Brain pericyte (primary cell): ENCODE results near the gene CERS6.
"Not testable (repeated sequence)": the region's sequence is repeated elsewhere in the genome, so short reads cannot be mapped to it uniquely, and the experiment has no call there.

Experiments used
- DNase-seq: peaks from one replicate; pipeline ENCODE4 v3.0.0-alpha.2; 2012; ENCODE audit warnings: low read depth, low spot score

CERS6 gene

GRCh38 chr2:168455645-168456520 is at the start of gene CERS6:
Gene CERS6 (plus strand): TSS chr2:168456272. CDS start chr2:168456449, 177 bp downstream.
- peak; percentile 79 for DNase-seq

GRCh38 chr2:168412301-168412700 is 43.8 kb upstream of the CERS6 start:
- not testable (repeated sequence) for DNase-seq

- not testable (repeated sequence) for DNase-seq
Measured at GRCh38 chr2:168413101-168413500, 43.0 kb upstream of the CERS6 start.

GRCh38 chr2:168416555-168416954 is 39.5 kb upstream of the CERS6 start:
- no peak for DNase-seq

GRCh38 chr2:168422584-168422983 is 33.5 kb upstream of the CERS6 start:
- DNase-seq, result no peak

GRCh38 chr2:168424112-168424951 is 31.7 kb upstream of the CERS6 start:
- no peak for DNase-seq

GRCh38 chr2:168424971-168425370 is 31.1 kb upstream of the CERS6 start:
- DNase-seq, result no peak

GRCh38 chr2:168426861-168427260 is 29.2 kb upstream of the CERS6 start:
- DNase-seq, result no peak

- peak; percentile 90 for DNase-seq
Measured at GRCh38 chr2:168427451-168427850, 28.6 kb upstream of the CERS6 start.

- DNase-seq, result peak; percentile 18
Measured at GRCh38 chr2:168428431-168428830, 27.6 kb upstream of the CERS6 start.

- DNase-seq, result no peak
Measured at GRCh38 chr2:168429988-168430387, 26.1 kb upstream of the CERS6 start.

GRCh38 chr2:168430431-168430830 is 25.6 kb upstream of the CERS6 start:
- no peak for DNase-seq

GRCh38 chr2:168431301-168432024 is 24.6 kb upstream of the CERS6 start:
- DNase-seq, result no peak

GRCh38 chr2:168432100-168432499 is 24.0 kb upstream of the CERS6 start:
- no peak for DNase-seq

- no peak for DNase-seq
Measured at GRCh38 chr2:168432565-168433186, 23.4 kb upstream of the CERS6 start.

- no peak for DNase-seq
Measured at GRCh38 chr2:168433527-168433926, 22.5 kb upstream of the CERS6 start.

- DNase-seq, result no peak
Measured at GRCh38 chr2:168434146-168434545, 21.9 kb upstream of the CERS6 start.

GRCh38 chr2:168436840-168437239 is 19.2 kb upstream of the CERS6 start:
- DNase-seq, result no peak

GRCh38 chr2:168438553-168438952 is 17.5 kb upstream of the CERS6 start:
- no peak for DNase-seq

GRCh38 chr2:168439536-168439935 is 16.5 kb upstream of the CERS6 start:
- no peak for DNase-seq

GRCh38 chr2:168441214-168441872 is 14.7 kb upstream of the CERS6 start:
- DNase-seq, result no peak
